IMR-90 (cell line): Measurements from ENCODE around the gene GAREM1. TPM values are rescaled to one million over a fixed set of nuclear protein-coding genes. Genes with fewer than 3 reads are reported as not detected.

Experiments used
- ATAC-seq: fragments of 200-7000 bp; cut with Tn5 transposase; 2 replicates; pipeline ENCODE4 v1.9.1; 2020; ENCODE audit warnings: low read depth, mild to moderate bottlenecking, moderate library complexity
- BruUV-seq: library from RNA; stranded (reverse); fragments of 400-500 nt; replicated peaks from 2 replicates; lab custom pipeline; 2021; lab: Mats Ljungman, UMichigan
- CTCF ChIA-PET: fragments of 300-600 bp; formaldehyde crosslinking; extraction: SDS; loops from one replicate; lab custom pipeline; 2021; ENCODE audit warnings: antibody characterized with exemption; lab: Yijun Ruan, JAX
- POLR2A ChIA-PET: fragments of 300-600 bp; sonication (Branson Sonifier 250); formaldehyde crosslinking; loops from one replicate; lab custom pipeline; 2022; ENCODE audit warnings: antibody characterized with exemption; ENCODE audit not compliant: unreplicated experiment; lab: Charles Lee
- DNase-seq: peaks from one replicate; pipeline ENCODE4 v3.0.0; 2013
- H2AFZ ChIP-seq: replicated peaks from 2 replicates; pipeline ENCODE3; 2013; ENCODE audit warnings: low read length, mild to moderate bottlenecking; ENCODE audit not compliant: poor library complexity
- H2AK5ac ChIP-seq: 2 replicates; pipeline ENCODE4 v1.6.1; 2013; ENCODE audit warnings: low read depth, low read length, inconsistent platforms
- H2AK9ac ChIP-seq: replicated peaks from 2 replicates; pipeline ENCODE3; 2013; ENCODE audit warnings: mild to moderate bottlenecking, low read depth, low read length, moderate library complexity; ENCODE audit not compliant: poor library complexity
- H2BK120ac ChIP-seq: 2 replicates; pipeline ENCODE4 v1.6.1; 2013; ENCODE audit warnings: low read depth, low read length, inconsistent platforms
- H2BK15ac ChIP-seq: 3 replicates; pipeline ENCODE4 v1.6.1; 2013; ENCODE audit warnings: low read depth, low read length, inconsistent platforms
- H2BK20ac ChIP-seq: 2 replicates; pipeline ENCODE4 v1.6.1; 2013; ENCODE audit warnings: low read depth, mild to moderate bottlenecking, inconsistent platforms, low read length, moderate library complexity
- H2BK5ac ChIP-seq: 2 replicates; pipeline ENCODE4 v1.6.1; 2013; ENCODE audit warnings: mild to moderate bottlenecking, low read depth, low read length, inconsistent platforms; ENCODE audit not compliant: poor library complexity, severe bottlenecking
- H3K14ac ChIP-seq: replicated peaks from 2 replicates; pipeline ENCODE4 v1.6.1; 2013; ENCODE audit warnings: low read depth, low read length, inconsistent platforms
- H3K18ac ChIP-seq: 2 replicates; pipeline ENCODE4 v1.6.1; 2013; ENCODE audit warnings: low read depth, low read length, control low read depth
- H3K23ac ChIP-seq: 2 replicates; pipeline ENCODE4 v1.6.1; 2013; ENCODE audit warnings: low read depth, low read length, inconsistent platforms
- H3K27ac ChIP-seq: 2 replicates; pipeline ENCODE4 v1.5.1; 2013; ENCODE audit warnings: mild to moderate bottlenecking, control low read depth, low read length; ENCODE audit not compliant: insufficient read depth
- H3K27me3 ChIP-seq: 2 replicates; pipeline ENCODE4 v1.6.1; 2013; ENCODE audit warnings: low read length; ENCODE audit not compliant: control insufficient read depth, insufficient read depth
- H3K36me3 ChIP-seq: 2 replicates; pipeline ENCODE4 v1.6.1; 2013; ENCODE audit warnings: low read length, mixed read lengths; ENCODE audit not compliant: control insufficient read depth, insufficient read depth
- H3K4ac ChIP-seq: 2 replicates; pipeline ENCODE4 v1.6.1; 2013; ENCODE audit warnings: low read depth, low read length, inconsistent platforms
- H3K4me1 ChIP-seq: 2 replicates; pipeline ENCODE4 v1.6.1; 2013; ENCODE audit warnings: low read length, mixed read lengths; ENCODE audit not compliant: control insufficient read depth, insufficient read depth
- H3K4me2 ChIP-seq: 2 replicates; pipeline ENCODE4 v1.6.1; 2013; ENCODE audit warnings: low read depth, mild to moderate bottlenecking, control low read depth, low read length, moderate library complexity
- H3K4me3 ChIP-seq: 2 replicates; pipeline ENCODE4 v1.5.1; 2013; ENCODE audit warnings: low read depth, mild to moderate bottlenecking, control low read depth, low read length, moderate library complexity; ENCODE audit not compliant: insufficient read depth
- H3K56ac ChIP-seq: 2 replicates; pipeline ENCODE4 v1.6.1; 2013; ENCODE audit warnings: low read length, inconsistent platforms; ENCODE audit not compliant: insufficient read depth; ENCODE audit errors: extremely low read depth
- H3K79me1 ChIP-seq, 2 experiments: 2 replicates each; pipeline ENCODE4 v1.6.1; 2013; ENCODE audit warnings: low read length in 2 of 2, inconsistent platforms in 1 of 2, low read depth in 1 of 2
- H3K9ac ChIP-seq: 2 replicates; pipeline ENCODE4 v1.6.1; 2013; ENCODE audit warnings: low read depth, low read length, control low read depth
- H3K9me1 ChIP-seq: 2 replicates; pipeline ENCODE4 v1.6.1; 2013; ENCODE audit warnings: low read length, inconsistent platforms; ENCODE audit not compliant: insufficient read depth
- H3K9me3 ChIP-seq: 2 replicates; pipeline ENCODE4 v1.6.1; 2013; ENCODE audit warnings: low read length; ENCODE audit not compliant: control insufficient read depth, insufficient read depth
- H4K20me1 ChIP-seq: 2 replicates; pipeline ENCODE4 v1.6.1; 2013; ENCODE audit warnings: low read length, inconsistent platforms; ENCODE audit not compliant: insufficient read depth
- H4K5ac ChIP-seq: 2 replicates; pipeline ENCODE4 v1.6.1; 2013; ENCODE audit warnings: mild to moderate bottlenecking, low read depth, low read length, control low read depth
- H4K8ac ChIP-seq, 2 experiments: 2 replicates each; pipeline ENCODE4 v1.6.1; 2013; ENCODE audit warnings: low read depth in 2 of 2, low read length in 2 of 2, control low read depth in 1 of 2, inconsistent platforms in 1 of 2
- H4K91ac ChIP-seq: 2 replicates; pipeline ENCODE4 v1.6.1; 2013; ENCODE audit warnings: low read depth, low read length, inconsistent platforms; ENCODE audit not compliant: insufficient read depth
- CEBPB ChIP-seq: IDR thresholded peaks from 2 replicates; pipeline ENCODE4 v1.6.1; 2012; ENCODE audit warnings: low read depth, low read length, improper control_type of control experiment
- FOS ChIP-seq: fragments of 150-350 bp; IDR thresholded peaks from 2 replicates; pipeline ENCODE4 v1.6.1; 2016; ENCODE audit warnings: low read depth, low read length
- NFE2L2 ChIP-seq: fragments of 150-350 bp; IDR thresholded peaks from 2 replicates; pipeline ENCODE4 v1.6.1; 2016; ENCODE audit warnings: low read depth, mild to moderate bottlenecking, low read length
- WGBS, 2 experiments: methylation state at CpG; one replicate each; pipeline versions ENCODE4 v1.1.5 to v1.1.7; 2013; ENCODE audit warnings: missing lambda C conversion rate in 2 of 2; ENCODE audit not compliant: insufficient read length in 1 of 2; ENCODE audit errors: extremely low coverage in 2 of 2; 5-methylcytosine and 5-hydroxymethylcytosine counted together
- dilution Hi-C: fragments of 300-500 bp; cut with HindIII; formaldehyde crosslinking; loops from one replicate; pipeline ENCODE4 v1.14.3; 2018; ENCODE audit warnings: low sequenced_read_pairs; ENCODE audit not compliant: unreplicated experiment
- in situ Hi-C: fragments of 300-500 bp; cut with MboI; formaldehyde crosslinking; loops from 3 replicates; pipeline ENCODE4 v1.14.3; 2019; ENCODE audit warnings: low sequenced_read_pairs, inconsistent platforms, mixed read lengths
- intact Hi-C: fragments of 100-400 bp; cut with micrococcal nuclease; formaldehyde crosslinking; loops from 2 replicates; pipeline ENCODE4 v1.10.0; 2022
- polyA plus RNA-seq, 3 experiments: library from polyadenylated mRNA; depleted of rRNA; stranded (reverse); fragments of >200 nt; gene quantifications; 2 replicates each; pipeline ENCODE4 v1.2.3, GENCODE V29; 2012; ENCODE audit warnings: low replicate concordance in 1 of 3
- total RNA-seq: library from RNA; depleted of rRNA; stranded (reverse); fragments of >200 nt; gene quantifications from 2 replicates; pipeline ENCODE4 v1.2.3, GENCODE V29; 2012

GAREM1 gene
- total and polyA plus RNA-seq, 2 of the 4 experiments (the other 2 are of a cell fraction): 1.4 to 2.3 TPM

DNA sequence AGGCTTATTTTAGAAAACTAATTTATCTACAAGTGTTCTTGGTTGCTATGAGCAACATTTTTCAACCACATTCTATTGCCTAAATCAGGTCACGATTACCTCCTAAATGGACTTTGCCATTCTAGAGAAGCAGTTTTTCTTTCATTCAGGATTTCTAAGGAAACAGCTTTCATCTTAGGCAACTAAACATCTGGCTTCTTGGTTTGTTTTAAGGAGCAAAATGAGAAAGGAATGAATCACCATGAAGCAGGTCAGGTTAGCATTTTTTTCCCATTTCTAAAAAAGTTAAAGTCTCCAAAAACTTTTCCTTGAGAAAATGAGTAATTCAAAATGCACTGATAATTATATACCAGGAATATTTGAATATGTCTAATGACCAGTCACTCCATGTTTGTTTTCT, 114.8 kb downstream of the GAREM1 start:
- peak; percentile 87 for DNase-seq
- H2AFZ ChIP-seq: no peak overlapping the region
- no peak overlapping the region for H3K9ac ChIP-seq
- no peaks in the 10 kb centered on the region for H3K4me1 ChIP-seq
- H3K9me3 ChIP-seq: no peaks in the 10 kb centered on the region
- ChIA-PET POLR2A (no interaction called here), CTCF (no interaction called here)
- H3K14ac ChIP-seq: no peak overlapping the region
- no peaks in the 10 kb centered on the region for H4K20me1 ChIP-seq
- no peak overlapping the region for H4K5ac ChIP-seq
- H3K23ac ChIP-seq: no peak overlapping the region
- no peak overlapping the region for H3K4me3 ChIP-seq
- H3K79me1 ChIP-seq: no peaks in the 10 kb centered on the region
- no peak overlapping the region for H4K8ac ChIP-seq
- H2AK5ac ChIP-seq: no peak overlapping the region
- intact Hi-C loops (no loop called here), dilution Hi-C loops (no loop called here), in situ Hi-C loops (no loop called here)
- no peak overlapping the region for H3K27ac ChIP-seq
- H3K18ac ChIP-seq: no peak overlapping the region
- H2AK9ac ChIP-seq: no peak overlapping the region
- H3K9me1 ChIP-seq: no peaks in the 10 kb centered on the region; the same call in 1 of the 2 replicates
- TF ChIP-seq CEBPB (peak; percentile 35), NFE2L2 (no peak), FOS (0 out of 2 replicates have a peak, but pooled peaks have one; percentile 30)
- no peak overlapping the region for H4K91ac ChIP-seq
- WGBS, 2 experiments: no CpG with 5 or more reads among the region's 1 CpG
- no peak overlapping the region for H3K56ac ChIP-seq
- H2BK15ac ChIP-seq: no peak overlapping the region
- no peak overlapping the region for H2BK120ac ChIP-seq
- peak overlapping the region; percentile 56 for H2BK5ac ChIP-seq
- no peaks in the 10 kb centered on the region for H3K27me3 ChIP-seq
- BruUV-seq: no TSS peak
- no peak overlapping the region for H3K4ac ChIP-seq
- no peak overlapping the region for H3K4me2 ChIP-seq
- ATAC-seq: peak; percentile 79
- no peak overlapping the region for H2BK20ac ChIP-seq
- no peaks in the 10 kb centered on the region for H3K36me3 ChIP-seq
